H1 (cell line): ENCODE data around the gene SEC31A. TPM values are rescaled to one million over a fixed set of nuclear protein-coding genes. Genes with fewer than 3 reads are reported as not detected.

ENCODE experiments used
- BCL11A ChIP-seq, 2 experiments: IDR thresholded peaks; one replicate each; pipeline ENCODE4 v1.6.1; 2011; ENCODE audit warnings: low read depth in 2 of 2, low read length in 2 of 2, mild to moderate bottlenecking in 2 of 2
- EP300 ChIP-seq, 2 experiments: IDR thresholded peaks; 1 replicate in 1 of 2; 2 replicates in 1 of 2; pipeline ENCODE4 v1.6.1; 2011 to 2012; ENCODE audit warnings: low read depth in 2 of 2, low read length in 2 of 2, mild to moderate bottlenecking in 2 of 2, borderline replicate concordance in 1 of 2, inconsistent platforms in 1 of 2, moderate library complexity in 1 of 2
- NANOG ChIP-seq: IDR thresholded peaks from 2 replicates; pipeline ENCODE4 v1.6.1; 2011; ENCODE audit warnings: low read length, low read depth, mild to moderate bottlenecking, inconsistent platforms; ENCODE audit not compliant: insufficient read depth, poor library complexity, severe bottlenecking
- polyA plus RNA-seq, 7 experiments: library from polyadenylated mRNA; depleted of rRNA in 3 of 7; stranded (reverse) in 5 of 7; unstranded in 2 of 7; fragments of >200 nt in 5 of 7; fragments of 200-250 nt in 2 of 7; gene quantifications; 1 replicate in 5 of 7; 2 replicates in 1 of 7; 4 replicates in 1 of 7; pipeline versions ENCODE4 v1.2.1 to v1.2.3, GENCODE V29; 2011 to 2013; ENCODE audit warnings: missing spikeins in 2 of 7, mixed read lengths in 2 of 7
- total RNA-seq: library from RNA; stranded (reverse); fragmentation: NEBNext Ultra II Directional; extraction: Animal tissue kit (Norgen Biotek cat#: 25700); gene quantifications from 2 replicates; pipeline ENCODE4 v1.2.1, GENCODE V29; 2021
- TF ChIP-seq, protein P1 (sequence below): IDR thresholded peaks from 2 replicates; pipeline ENCODE4 v1.6.1; 2011; ENCODE audit warnings: low read length, improper control_type of control experiment
- TF ChIP-seq, protein P2 (sequence below): IDR thresholded peaks from 2 replicates; pipeline ENCODE4 v1.6.1; 2012; ENCODE audit warnings: low read length, inconsistent platforms
- TF ChIP-seq, protein P3 (sequence below): IDR thresholded peaks from 2 replicates; pipeline ENCODE4 v1.6.1; 2011; ENCODE audit warnings: low read depth, mild to moderate bottlenecking, low read length; ENCODE audit not compliant: insufficient read depth

SEC31A gene
- total and polyA plus RNA-seq, 2 of the 8 experiments (the other 6 are each of a cell fraction or from before 2014, with no cell fraction given), result 112 to 125 TPM

DNA sequence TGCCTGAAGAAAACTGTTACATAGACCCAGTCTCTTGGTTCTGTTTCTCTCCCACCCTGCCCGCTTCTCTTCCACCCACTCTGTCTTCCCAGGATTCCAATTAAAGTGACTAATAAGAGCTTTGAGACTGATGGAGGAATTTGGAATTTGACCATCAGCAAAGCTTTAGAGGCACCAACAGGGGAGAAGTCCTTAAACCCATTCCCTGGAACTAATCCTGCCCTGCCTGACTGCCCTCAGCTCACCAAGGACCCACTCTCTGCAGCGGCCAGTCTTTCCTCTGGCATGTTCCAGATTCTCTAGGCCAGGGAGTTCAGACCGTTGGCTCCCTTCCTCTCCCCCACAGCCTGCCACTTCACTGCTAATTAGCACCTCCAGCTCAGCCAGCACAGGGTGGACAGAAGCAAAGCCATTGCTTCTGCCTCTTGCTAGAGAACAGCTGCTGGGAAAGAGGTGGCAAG lies 116.2 kb downstream of the SEC31A start (continued):
- TF ChIP-seq, protein P1, sequence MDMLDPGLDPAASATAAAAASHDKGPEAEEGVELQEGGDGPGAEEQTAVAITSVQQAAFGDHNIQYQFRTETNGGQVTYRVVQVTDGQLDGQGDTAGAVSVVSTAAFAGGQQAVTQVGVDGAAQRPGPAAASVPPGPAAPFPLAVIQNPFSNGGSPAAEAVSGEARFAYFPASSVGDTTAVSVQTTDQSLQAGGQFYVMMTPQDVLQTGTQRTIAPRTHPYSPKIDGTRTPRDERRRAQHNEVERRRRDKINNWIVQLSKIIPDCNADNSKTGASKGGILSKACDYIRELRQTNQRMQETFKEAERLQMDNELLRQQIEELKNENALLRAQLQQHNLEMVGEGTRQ, result no peak
- TF ChIP-seq, protein P2, sequence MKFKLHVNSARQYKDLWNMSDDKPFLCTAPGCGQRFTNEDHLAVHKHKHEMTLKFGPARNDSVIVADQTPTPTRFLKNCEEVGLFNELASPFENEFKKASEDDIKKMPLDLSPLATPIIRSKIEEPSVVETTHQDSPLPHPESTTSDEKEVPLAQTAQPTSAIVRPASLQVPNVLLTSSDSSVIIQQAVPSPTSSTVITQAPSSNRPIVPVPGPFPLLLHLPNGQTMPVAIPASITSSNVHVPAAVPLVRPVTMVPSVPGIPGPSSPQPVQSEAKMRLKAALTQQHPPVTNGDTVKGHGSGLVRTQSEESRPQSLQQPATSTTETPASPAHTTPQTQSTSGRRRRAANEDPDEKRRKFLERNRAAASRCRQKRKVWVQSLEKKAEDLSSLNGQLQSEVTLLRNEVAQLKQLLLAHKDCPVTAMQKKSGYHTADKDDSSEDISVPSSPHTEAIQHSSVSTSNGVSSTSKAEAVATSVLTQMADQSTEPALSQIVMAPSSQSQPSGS, result no peak
- TF ChIP-seq BCL11A (IDR thresholded peaks at IDR 0.05; ENCODE audit: low read depth in 2 of 2, low read length in 2 of 2), result no peak
- TF ChIP-seq, protein P3, sequence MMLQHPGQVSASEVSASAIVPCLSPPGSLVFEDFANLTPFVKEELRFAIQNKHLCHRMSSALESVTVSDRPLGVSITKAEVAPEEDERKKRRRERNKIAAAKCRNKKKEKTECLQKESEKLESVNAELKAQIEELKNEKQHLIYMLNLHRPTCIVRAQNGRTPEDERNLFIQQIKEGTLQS, result no peak
- TF ChIP-seq NANOG, result no peak
- TF ChIP-seq EP300 (IDR thresholded peaks at IDR 0.05; ENCODE audit: borderline replicate concordance in 1 of 2, low read depth in 2 of 2, low read length in 2 of 2), result no peak
